ENCODE measurements around the gene FOCAD.

- TF ChIP-seq PAX5 (IDR thresholded peaks at IDR 0.05; ENCODE audit: insufficient read depth, low read length, severe bottlenecking) (no peak), POLR2AphosphoS5 (IDR thresholded peaks at IDR 0.05; ENCODE audit: low read depth, low read length) (no peak), TAF1 (IDR thresholded peaks at IDR 0.05; ENCODE audit: low read depth, low read length) (no peak)
These were observed 42.1 kb downstream of the FOCAD start for GRCh38 chr9:20726144-20726543.

Data from GM12891 (cell line).